Breast epithelium (tissue), 3 donors: ENCODE data around the gene STARD8.

ENCODE experiments used
- CTCF ChIP-seq, 3 donors: fragments of 450-650 bp; IDR thresholded peaks; one replicate each; pipeline ENCODE4 v1.5.1; 2016 to 2017; ENCODE audit warnings: antibody characterized with exemption in 3 of 3, mild to moderate bottlenecking in 3 of 3, moderate library complexity in 3 of 3
- POLR2A ChIP-seq: fragments of 450-650 bp; IDR thresholded peaks from one replicate; pipeline ENCODE4 v1.6.1; 2016; ENCODE audit warnings: antibody characterized with exemption, mild to moderate bottlenecking, moderate library complexity
- POLR2AphosphoS5 ChIP-seq, 3 donors: sonication (generic); formaldehyde crosslinking; IDR thresholded peaks; one replicate each; pipeline ENCODE4 v1.6.1; 2017; ENCODE audit warnings: antibody characterized with exemption in 3 of 3

GRCh38 chrX:68660746-68661145 is 13.3 kb downstream of the STARD8 start:
- TF ChIP-seq CTCF (IDR thresholded peaks at IDR 0.05) (no peak), POLR2A (no peak), POLR2AphosphoS5 (IDR thresholded peaks at IDR 0.05) (no peak)
